Activated CD4-positive, alpha-beta T cell treated with anti-CD3 and anti-CD28 coated beads for 1 hour (primary cell): ENCODE results near the gene MEIS2.

Source experiments
- DNase-seq: peaks from one replicate; pipeline ENCODE4 v3.0.0-alpha.2; 2020

MEIS2 gene

DNA sequence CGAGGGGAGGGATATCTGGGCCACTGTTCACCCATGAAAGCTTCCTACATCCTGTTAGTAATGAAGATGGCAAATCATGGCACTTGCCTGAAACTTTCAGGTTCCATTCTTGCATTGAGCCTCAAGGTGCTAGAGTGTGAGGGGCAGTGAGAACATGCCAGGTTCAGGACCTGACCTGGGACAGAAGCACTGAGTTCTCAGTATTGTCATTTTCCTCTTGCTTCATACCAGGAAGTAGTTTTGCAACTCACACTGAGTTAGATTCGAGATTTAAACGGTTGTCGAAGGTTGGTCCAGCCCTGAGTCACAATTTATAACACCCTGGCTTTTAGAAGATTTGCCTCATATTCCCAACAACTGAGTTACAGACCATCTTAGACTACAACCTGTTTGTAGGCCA lies 11.8 kb upstream of the MEIS2 start:
- no peak for DNase-seq

GRCh38 chr15:37111427-37111717 lies 11.0 kb upstream of the MEIS2 start:
- no peak for DNase-seq

DNA sequence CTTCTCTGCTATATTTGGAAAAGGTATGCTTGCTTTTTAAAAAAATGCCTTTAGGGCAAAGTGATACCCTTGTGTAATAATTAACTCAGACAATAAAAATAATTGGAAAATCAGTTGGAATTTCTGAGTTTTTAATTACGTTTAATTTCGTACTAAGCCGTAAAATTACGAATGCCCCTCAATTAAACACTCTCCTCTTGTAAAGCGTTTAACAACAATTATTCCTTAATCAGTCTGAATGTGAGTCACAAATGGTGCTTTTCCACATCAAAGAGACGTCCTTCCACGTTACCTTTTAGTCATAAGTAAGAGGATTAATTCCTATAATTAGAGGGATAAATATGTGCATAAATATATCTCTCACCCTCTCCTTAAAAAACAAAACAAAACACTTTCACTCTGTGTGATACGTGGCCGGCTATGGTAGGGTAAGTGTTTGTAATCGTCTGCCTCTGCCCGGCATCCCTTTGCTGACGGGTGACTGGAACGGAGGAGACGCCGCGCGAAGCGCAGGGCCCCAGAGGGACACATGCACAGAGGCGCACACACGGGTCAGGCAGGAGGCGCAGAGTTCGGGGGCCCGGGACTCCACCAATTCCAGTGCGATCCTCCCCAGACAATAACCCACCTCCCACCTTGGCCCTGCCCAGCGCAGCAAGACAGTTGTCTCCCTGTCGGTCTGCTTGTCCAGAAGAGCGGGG lies 9.7 kb upstream of the MEIS2 start:
- DNase-seq, result no peak

- DNase-seq, result no peak
Observed at GRCh38 chr15:37109168-37109871, 9.0 kb upstream of the MEIS2 start.

- no peak for DNase-seq
Observed at GRCh38 chr15:37108381-37109167, 8.2 kb upstream of the MEIS2 start.

DNA sequence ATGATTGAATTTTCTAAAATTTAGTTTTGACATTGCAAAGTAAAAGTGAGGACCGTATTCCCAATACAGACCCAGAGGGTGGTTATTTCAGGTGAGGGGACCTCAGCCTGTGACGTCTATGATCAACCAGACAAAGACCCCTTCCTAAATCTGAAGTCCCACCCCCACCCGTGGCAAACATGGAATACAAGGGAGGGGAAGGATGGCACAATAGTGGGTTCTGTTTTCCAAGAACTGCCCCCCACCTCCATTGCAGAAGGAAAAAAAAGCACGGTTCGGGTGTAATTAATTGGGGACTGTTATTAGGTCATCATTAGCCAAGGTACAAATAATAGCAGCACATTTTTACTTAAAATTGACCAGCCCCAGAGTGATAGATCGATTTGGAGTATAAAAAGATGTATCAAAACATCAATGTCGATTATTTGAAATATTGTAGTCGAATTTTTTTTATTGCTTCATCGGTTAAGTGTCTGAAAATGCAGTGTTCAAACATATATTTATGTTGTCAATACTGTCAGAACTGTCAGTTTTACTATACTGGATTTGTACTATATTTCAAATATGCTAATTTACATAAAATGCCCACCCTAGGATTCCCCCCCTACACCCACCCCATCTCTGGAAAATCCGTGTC lies 7.5 kb upstream of the MEIS2 start:
- DNase-seq, result no peak

DNA sequence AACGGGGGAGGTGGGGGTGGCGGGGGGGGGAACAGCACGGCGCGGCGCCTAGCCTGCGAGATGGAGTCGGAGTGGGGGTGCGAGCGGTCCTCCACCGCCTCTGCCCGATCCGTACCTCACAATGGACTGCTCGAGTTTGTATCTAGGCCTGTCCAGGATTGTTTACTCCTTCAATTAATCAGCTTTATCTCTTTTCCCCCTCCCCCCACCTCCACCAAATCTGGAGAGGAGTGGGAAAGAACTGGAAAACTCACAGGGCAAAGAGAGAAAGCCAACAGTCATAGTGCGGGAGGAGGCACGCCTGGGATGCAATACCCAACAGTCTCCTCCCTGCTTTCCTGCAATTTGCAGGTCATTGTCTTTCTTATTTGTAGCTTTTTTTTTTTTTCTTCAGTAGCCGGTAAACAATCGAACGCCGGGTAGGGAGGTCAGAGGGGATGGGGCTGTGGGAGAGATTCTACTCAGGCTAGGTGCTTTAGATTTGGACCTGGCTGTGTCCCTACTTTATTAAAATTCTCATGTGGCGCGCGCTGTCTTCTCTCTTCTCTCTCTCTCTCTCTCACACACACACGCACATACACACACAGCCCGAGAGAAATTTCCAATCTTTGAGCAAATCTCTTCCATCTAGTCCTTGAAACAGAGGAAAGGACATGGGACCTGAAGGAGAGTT lies 6.9 kb upstream of the MEIS2 start:
- no peak for DNase-seq

DNA sequence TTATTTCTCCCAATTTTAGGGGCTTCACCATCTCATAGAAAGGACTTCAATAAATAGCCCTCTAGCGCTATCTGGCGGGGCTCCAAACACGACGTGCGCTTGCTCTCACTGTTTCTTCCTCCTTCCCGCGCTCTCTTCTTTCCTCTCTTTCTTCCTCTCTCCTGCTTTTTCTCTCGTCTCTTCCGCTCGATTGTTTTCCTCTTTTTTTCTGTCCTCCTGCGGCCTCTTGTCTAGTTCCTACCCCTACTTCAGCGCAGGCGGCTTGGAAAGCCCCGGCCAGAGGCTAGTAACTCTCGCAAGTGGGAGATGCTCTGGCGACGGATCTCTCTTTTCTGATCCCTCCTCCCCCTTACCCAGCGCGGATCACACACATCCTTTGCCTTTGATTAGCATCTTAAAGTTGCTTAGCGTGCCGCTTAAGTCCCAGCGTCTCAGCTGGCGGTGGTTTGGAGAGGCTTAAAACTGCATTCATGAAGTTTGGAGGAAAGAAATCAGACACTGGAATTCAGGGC lies 6.2 kb upstream of the MEIS2 start:
- no peak for DNase-seq

DNA sequence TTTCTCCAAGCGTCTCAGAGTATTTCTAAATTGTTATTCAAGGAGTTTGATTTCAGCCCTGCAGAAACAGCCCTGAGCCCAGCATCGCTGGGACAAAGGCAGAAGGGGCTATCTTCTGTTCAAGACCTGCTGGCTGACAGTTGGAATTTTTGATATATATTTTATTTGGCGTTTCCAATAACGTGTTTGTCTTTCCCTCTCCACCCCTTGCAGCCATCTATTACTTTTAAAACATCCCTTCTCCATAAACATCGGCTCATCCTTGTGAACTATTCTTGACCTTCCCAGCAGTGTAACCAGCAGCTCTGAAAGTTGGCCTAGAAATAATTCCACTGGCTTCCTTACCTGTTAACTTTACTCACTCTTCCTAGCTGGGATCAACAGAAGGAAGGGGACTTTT lies 5.5 kb upstream of the MEIS2 start:
- DNase-seq, result no peak

DNA sequence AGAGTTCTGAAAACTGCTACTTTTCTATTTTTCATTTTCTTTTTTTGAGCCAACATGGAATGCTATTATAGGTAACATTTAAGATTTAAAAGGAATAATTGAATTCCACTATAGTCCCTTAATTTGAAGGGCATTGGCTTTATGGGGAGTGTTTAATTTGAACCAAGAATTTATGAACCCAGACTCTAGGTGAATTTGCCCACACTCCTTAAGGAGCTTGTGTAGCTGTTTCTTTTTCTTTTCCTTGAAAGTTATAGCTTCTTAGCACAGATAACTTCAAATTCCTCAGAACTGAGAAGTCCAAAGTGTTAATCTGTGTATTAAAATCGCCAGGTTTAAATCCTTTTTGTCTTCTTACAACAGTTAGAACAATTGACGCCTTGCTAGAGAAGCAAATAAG lies 4.7 kb upstream of the MEIS2 start:
- no peak for DNase-seq

GRCh38 chr15:37104424-37104981 lies 4.2 kb upstream of the MEIS2 start:
- no peak for DNase-seq

DNA sequence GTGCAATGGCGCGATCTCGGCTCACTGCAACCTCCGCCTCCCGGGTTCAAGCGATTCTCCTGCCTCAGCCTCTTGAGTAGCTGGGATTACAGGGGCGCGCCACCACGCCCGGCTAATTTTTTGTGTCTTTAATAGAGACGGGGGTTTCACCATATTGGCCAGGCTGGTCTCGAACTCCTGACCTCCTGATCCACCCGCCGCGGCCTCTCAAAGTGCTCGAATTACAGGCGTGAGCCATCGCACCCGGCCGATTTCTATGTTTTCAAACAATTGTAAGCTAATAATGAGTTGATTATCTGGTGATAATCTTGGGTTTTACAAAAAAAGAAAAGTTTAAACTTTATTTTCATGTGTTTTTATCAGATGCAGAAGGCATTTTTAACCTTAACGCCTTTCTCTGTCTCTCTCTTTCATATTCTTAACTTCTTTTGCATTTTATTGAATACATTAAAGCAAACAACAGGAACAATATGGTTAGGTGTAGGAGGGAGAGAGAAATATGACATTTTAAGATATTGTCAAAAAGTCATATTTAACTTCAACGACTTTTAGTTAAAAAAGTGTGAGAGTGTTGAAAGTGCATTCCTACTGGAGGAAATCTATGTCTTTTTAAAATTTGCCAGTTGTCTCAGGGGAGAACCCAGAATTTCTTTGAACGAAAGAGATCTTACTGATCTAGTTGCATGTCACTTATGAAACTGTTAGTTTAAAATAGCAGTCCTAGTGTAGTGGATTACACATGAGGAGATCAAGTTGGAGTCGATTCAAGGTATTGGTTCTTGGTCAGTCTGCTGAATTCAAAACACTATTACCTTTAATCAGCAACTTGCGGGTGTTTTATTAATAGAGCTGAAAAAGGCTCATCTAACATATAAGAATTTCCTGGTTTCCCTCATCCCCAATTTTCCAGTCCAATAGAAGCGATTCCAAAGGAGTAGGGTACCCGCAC lies 3.4 kb upstream of the MEIS2 start:
- no peak for DNase-seq

DNA sequence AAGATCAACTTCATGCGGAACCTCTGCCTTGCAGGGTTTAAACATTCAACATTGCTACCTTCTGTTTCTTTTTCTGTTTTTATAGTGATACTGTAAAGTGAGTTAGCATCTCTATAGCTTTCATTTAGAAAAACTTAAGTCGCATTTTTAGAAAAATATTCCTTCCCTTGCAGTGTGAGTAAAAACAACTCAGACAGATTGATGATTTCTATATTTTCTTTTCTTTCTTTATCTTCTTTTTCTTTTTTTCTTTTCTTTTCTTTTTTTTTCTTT lies 2.8 kb upstream of the MEIS2 start:
- DNase-seq, result no peak

GRCh38 chr15:37102305-37103162 lies 2.2 kb upstream of the MEIS2 start:
- DNase-seq, result no peak

GRCh38 chr15:37101980-37102304 lies 1.6 kb upstream of the MEIS2 start:
- no peak for DNase-seq

DNA sequence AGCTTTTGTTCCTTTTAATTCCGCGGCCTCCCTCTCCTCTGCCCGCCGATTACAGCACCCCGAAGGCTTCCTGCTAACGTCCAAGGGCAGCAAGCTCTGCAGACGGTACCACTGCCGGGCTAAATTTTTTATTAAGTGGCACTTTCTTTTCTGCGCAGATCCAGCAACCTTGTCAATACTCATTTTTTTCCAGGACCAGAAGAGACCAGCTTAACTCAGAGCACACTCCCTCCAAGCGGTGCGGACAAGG lies 542 bp upstream of the MEIS2 start:
- no peak for DNase-seq

- no peak for DNase-seq
Observed at GRCh38 chr15:37099319-37100108, 835 bp downstream of the MEIS2 start.

DNA sequence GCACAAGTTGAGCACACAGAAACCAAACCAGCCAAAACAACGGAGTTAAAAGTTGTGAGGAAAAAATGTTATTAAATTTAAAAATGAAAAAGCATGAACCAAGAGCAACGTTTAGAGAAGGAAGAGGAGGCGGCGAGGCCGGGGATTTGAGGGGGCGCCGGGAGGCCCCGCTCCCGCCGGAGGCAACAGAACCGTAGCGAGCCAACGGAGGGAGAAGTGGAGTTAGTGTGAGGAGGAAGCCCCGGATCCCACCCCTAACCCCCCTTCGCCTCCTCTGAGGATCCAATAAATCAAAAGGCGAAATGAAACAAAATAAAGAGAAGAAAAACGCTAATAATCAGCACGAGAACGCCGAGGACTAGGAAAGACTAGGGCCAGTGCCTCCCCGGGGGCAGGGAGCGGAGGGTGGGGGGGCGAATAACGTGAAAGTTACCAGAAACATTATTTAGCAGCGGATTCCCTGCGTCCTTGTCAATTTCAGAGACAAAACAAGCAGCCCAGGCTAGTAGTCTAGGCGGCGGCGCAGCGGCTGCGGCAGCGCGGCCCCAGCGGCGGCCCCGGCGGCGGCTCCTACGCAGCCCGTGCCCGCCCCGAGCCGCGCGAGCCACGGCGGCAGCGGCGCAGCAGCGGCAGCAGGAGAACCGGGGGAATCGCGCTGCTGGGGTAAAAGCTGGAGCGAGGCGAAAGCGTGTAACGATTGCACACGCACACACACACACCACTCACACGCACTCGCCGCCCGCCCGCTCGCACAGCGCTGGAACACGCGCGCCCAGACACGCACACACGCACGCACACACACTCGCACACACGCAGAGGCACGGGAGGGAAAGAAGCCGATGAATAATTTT lies 1.7 kb downstream of the MEIS2 start:
- DNase-seq, result no peak
